H9 (cell line): Measurements from ENCODE around the gene SH3BGRL3. TPM values are rescaled to one million over a fixed set of nuclear protein-coding genes. Genes with fewer than 3 reads are reported as not detected.

Source experiments
- DNase-seq: peaks from one replicate; pipeline ENCODE4 v3.0.0-alpha.2; 2017
- H2AFZ ChIP-seq: one replicate; pipeline ENCODE4 v1.6.1; 2013; ENCODE audit warnings: mild to moderate bottlenecking, low read length, control low read depth, moderate library complexity
- H2AK5ac ChIP-seq: 2 replicates; pipeline ENCODE4 v1.6.1; 2013; ENCODE audit warnings: low read length, control low read depth, mixed read lengths; ENCODE audit not compliant: insufficient read length
- H2BK120ac ChIP-seq: one replicate; pipeline ENCODE4 v1.6.1; 2013; ENCODE audit warnings: low read depth, mild to moderate bottlenecking, low read length, control low read depth, inconsistent platforms; ENCODE audit not compliant: poor library complexity, severe bottlenecking
- H2BK12ac ChIP-seq: 2 replicates; pipeline ENCODE4 v1.6.1; 2013; ENCODE audit warnings: low read length, control low read depth, mixed read lengths, low read depth; ENCODE audit not compliant: insufficient read length
- H2BK15ac ChIP-seq: 2 replicates; pipeline ENCODE4 v1.6.1; 2013; ENCODE audit warnings: low read depth, low read length, control low read depth
- H2BK20ac ChIP-seq: one replicate; pipeline ENCODE4 v1.6.1; 2013; ENCODE audit warnings: low read depth, mild to moderate bottlenecking, low read length, control low read depth, inconsistent platforms; ENCODE audit not compliant: poor library complexity, severe bottlenecking
- H2BK5ac ChIP-seq: 2 replicates; pipeline ENCODE4 v1.6.1; 2013; ENCODE audit warnings: low read length, control low read depth, mixed read lengths; ENCODE audit not compliant: insufficient read length
- H3K14ac ChIP-seq: 2 replicates; pipeline ENCODE4 v1.6.1; 2013; ENCODE audit warnings: low read length, control low read depth; ENCODE audit not compliant: insufficient read depth
- H3K18ac ChIP-seq: 2 replicates; pipeline ENCODE4 v1.6.1; 2013; ENCODE audit warnings: low read depth, mild to moderate bottlenecking, mixed read lengths, low read length, control low read depth; ENCODE audit not compliant: insufficient read length
- H3K23ac ChIP-seq: 2 replicates; pipeline ENCODE4 v1.6.1; 2013; ENCODE audit warnings: low read length, control low read depth, mixed read lengths, low read depth; ENCODE audit not compliant: insufficient read length
- H3K23me2 ChIP-seq: 2 replicates; pipeline ENCODE4 v1.6.1; 2013; ENCODE audit warnings: low read depth, mild to moderate bottlenecking, mixed read lengths, low read length, control low read depth; ENCODE audit not compliant: insufficient read length, poor library complexity, severe bottlenecking
- H3K27ac ChIP-seq: 2 replicates; pipeline ENCODE4 v1.5.1; 2013; ENCODE audit warnings: low read length, control low read depth, mixed read lengths, low read depth; ENCODE audit not compliant: insufficient read length
- H3K27me3 ChIP-seq: 2 replicates; pipeline ENCODE4 v1.6.1; 2013; ENCODE audit warnings: low read length, control low read depth, inconsistent platforms; ENCODE audit not compliant: insufficient read depth
- H3K4ac ChIP-seq: 2 replicates; pipeline ENCODE4 v1.6.1; 2013; ENCODE audit warnings: low read depth, mild to moderate bottlenecking, control low read depth, inconsistent platforms, low read length, moderate library complexity
- H3K4me1 ChIP-seq: 2 replicates; pipeline ENCODE4 v1.6.1; 2013; ENCODE audit warnings: low read length, control low read depth, inconsistent platforms; ENCODE audit not compliant: insufficient read depth
- H3K4me2 ChIP-seq: 2 replicates; pipeline ENCODE4 v1.6.1; 2013; ENCODE audit warnings: low read length, control low read depth, mixed read lengths; ENCODE audit not compliant: insufficient read length, insufficient read depth
- H3K56ac ChIP-seq: 2 replicates; pipeline ENCODE4 v1.6.1; 2013; ENCODE audit warnings: low read depth, mild to moderate bottlenecking, mixed read lengths, low read length, control low read depth; ENCODE audit not compliant: insufficient read length
- H3K79me1 ChIP-seq: 2 replicates; pipeline ENCODE4 v1.6.1; 2013; ENCODE audit warnings: low read depth, mild to moderate bottlenecking, moderate library complexity, low read length, control low read depth, inconsistent platforms; ENCODE audit not compliant: insufficient read depth, poor library complexity, severe bottlenecking
- H3K79me2 ChIP-seq: 2 replicates; pipeline ENCODE4 v1.6.1; 2013; ENCODE audit warnings: low read length, control low read depth, inconsistent platforms; ENCODE audit not compliant: insufficient read depth
- H3K9ac ChIP-seq: 2 replicates; pipeline ENCODE4 v1.6.1; 2013; ENCODE audit warnings: low read length, control low read depth, mixed read lengths; ENCODE audit not compliant: insufficient read length; ENCODE audit errors: extremely low read depth
- H3K9me3 ChIP-seq: one replicate; pipeline ENCODE4 v1.6.1; 2013; ENCODE audit warnings: low read depth, low read length, inconsistent platforms; ENCODE audit not compliant: control insufficient read depth
- H3T11ph ChIP-seq: one replicate; pipeline ENCODE4 v1.6.1; 2013; ENCODE audit warnings: mild to moderate bottlenecking, low read length, control low read depth, inconsistent platforms
- H4K20me1 ChIP-seq: one replicate; pipeline ENCODE4 v1.6.1; 2013; ENCODE audit not compliant: control insufficient read depth, insufficient read length, insufficient read depth
- H4K5ac ChIP-seq: 2 replicates; pipeline ENCODE4 v1.6.1; 2013; ENCODE audit warnings: low read depth, mild to moderate bottlenecking, mixed read lengths, low read length, control low read depth; ENCODE audit not compliant: insufficient read length
- H4K8ac ChIP-seq: replicated peaks from 2 replicates; pipeline ENCODE4 v1.6.1; 2013; ENCODE audit warnings: low read length, control low read depth, mixed read lengths, low read depth; ENCODE audit not compliant: insufficient read length
- H4K91ac ChIP-seq: 2 replicates; pipeline ENCODE4 v1.6.1; 2013; ENCODE audit warnings: low read depth, mild to moderate bottlenecking, moderate library complexity, mixed read lengths, low read length, control low read depth; ENCODE audit not compliant: insufficient read length
- H3K27ac Mint-ChIP-seq, 3 experiments: 2 replicates in 2 of 3; 3 replicates in 1 of 3; pipeline ENCODE4 v1.8.0; 2020 to 2021; ENCODE audit warnings: mixed read lengths in 3 of 3, mild to moderate bottlenecking in 1 of 3, moderate library complexity in 1 of 3
- H3K27me3 Mint-ChIP-seq: 2 replicates; pipeline ENCODE4 v1.8.0; 2021; ENCODE audit warnings: low read depth, mild to moderate bottlenecking, moderate library complexity, mixed read lengths
- H3K36me3 Mint-ChIP-seq, 3 experiments: 2 replicates in 2 of 3; 3 replicates in 1 of 3; pipeline ENCODE4 v1.8.0; 2020 to 2021; ENCODE audit warnings: low read depth in 3 of 3, mixed read lengths in 3 of 3; ENCODE audit not compliant: insufficient read depth in 1 of 3
- H3K4me1 Mint-ChIP-seq, 2 experiments: 2 replicates each; pipeline ENCODE4 v1.8.0; 2020; ENCODE audit warnings: mixed read lengths in 2 of 2
- H3K4me3 Mint-ChIP-seq, 2 experiments: 2 replicates in 1 of 2; 3 replicates in 1 of 2; pipeline ENCODE4 v1.8.0; 2020 to 2021; ENCODE audit warnings: mild to moderate bottlenecking in 2 of 2, mixed read lengths in 2 of 2, moderate library complexity in 1 of 2
- H3K9me3 Mint-ChIP-seq, 2 experiments: 2 replicates in 1 of 2; 3 replicates in 1 of 2; pipeline ENCODE4 v1.8.0; 2020; ENCODE audit warnings: mild to moderate bottlenecking in 2 of 2, mixed read lengths in 2 of 2, moderate library complexity in 1 of 2
- WGBS: extraction: QIAGEN DNeasy Blood & Tissue Kit; methylation state at CpG from one replicate; pipeline ENCODE4 v1.1.7; 2013; ENCODE audit warnings: missing lambda C conversion rate, low lambda C conversion rate, mixed read lengths; ENCODE audit not compliant: insufficient read length; ENCODE audit errors: extremely low coverage; 5-methylcytosine and 5-hydroxymethylcytosine counted together
- total RNA-seq: library from RNA; stranded (reverse); gene quantifications from 2 replicates; pipeline ENCODE4 v1.2.1, GENCODE V29; 2021
- TF ChIP-seq, protein P1 (sequence below): fragments of 200-600 bp; sonication (generic); conservative IDR thresholded peaks from 3 replicates; pipeline ENCODE4 v1.8.0; 2021; ENCODE audit warnings: antibody characterized with exemption, mild to moderate bottlenecking

Gene SH3BGRL3
- total RNA-seq, 1 experiment from 2014 or later: 86.3 TPM

DNA sequence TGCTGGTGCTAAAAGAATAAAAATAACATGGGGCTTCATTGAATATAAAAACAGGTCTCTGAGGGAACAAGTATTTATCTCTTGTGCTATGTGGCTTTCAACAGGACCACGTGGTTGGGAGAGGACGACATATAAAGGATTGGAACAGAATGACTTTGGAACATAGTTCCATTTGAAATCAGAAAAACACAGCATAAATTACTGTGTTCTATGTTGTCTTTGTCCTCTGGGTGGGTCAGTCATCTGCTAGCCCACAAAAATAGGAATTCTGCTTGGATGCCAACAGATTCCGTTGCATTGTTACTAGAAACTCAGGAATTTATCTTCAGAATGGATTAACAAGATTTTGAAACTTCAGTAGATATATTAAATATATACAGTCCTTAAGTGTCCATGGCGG lies 40.0 kb upstream of the SH3BGRL3 start:
- Mint-ChIP-seq H3K27ac (peak overlapping the region in 1 of 3 experiments; percentile 49; a peak in 1 of 7 replicates), H3K4me3 (no peak overlapping the region), H3K36me3 (peaks cover 33 to 56% (median 56%) of the 10 kb centered on the region in 3 experiments), H3K4me1 (peaks cover 20% of the 10 kb centered on the region in 2 experiments), H3K27me3 (no peaks in the 10 kb centered on the region), H3K9me3 (peaks cover 4 to 12% of the 10 kb centered on the region in 2 experiments; a peak in 4 of 5 replicates)
- H4K5ac ChIP-seq: no peak overlapping the region
- no peak overlapping the region for H2BK5ac ChIP-seq
- no peak overlapping the region for H3K56ac ChIP-seq
- no peak overlapping the region for H3K9ac ChIP-seq
- H3K4ac ChIP-seq: no peak overlapping the region
- H4K20me1 ChIP-seq: no peaks in the 10 kb centered on the region
- no peak overlapping the region for H2BK20ac ChIP-seq
- H2BK120ac ChIP-seq: no peak overlapping the region
- H3K4me2 ChIP-seq: no peak overlapping the region
- TF ChIP-seq, protein P1, sequence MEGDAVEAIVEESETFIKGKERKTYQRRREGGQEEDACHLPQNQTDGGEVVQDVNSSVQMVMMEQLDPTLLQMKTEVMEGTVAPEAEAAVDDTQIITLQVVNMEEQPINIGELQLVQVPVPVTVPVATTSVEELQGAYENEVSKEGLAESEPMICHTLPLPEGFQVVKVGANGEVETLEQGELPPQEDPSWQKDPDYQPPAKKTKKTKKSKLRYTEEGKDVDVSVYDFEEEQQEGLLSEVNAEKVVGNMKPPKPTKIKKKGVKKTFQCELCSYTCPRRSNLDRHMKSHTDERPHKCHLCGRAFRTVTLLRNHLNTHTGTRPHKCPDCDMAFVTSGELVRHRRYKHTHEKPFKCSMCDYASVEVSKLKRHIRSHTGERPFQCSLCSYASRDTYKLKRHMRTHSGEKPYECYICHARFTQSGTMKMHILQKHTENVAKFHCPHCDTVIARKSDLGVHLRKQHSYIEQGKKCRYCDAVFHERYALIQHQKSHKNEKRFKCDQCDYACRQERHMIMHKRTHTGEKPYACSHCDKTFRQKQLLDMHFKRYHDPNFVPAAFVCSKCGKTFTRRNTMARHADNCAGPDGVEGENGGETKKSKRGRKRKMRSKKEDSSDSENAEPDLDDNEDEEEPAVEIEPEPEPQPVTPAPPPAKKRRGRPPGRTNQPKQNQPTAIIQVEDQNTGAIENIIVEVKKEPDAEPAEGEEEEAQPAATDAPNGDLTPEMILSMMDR: no peak
- H2BK12ac ChIP-seq: no peak overlapping the region
- H3K79me1 ChIP-seq: peaks cover 13% of the 10 kb centered on the region
- H3K18ac ChIP-seq: no peak overlapping the region
- DNase-seq: no peak
- no peaks in the 10 kb centered on the region for H3K9me3 ChIP-seq
- no peak overlapping the region for H2AFZ ChIP-seq
- H3K27me3 ChIP-seq: no peaks in the 10 kb centered on the region
- H3K4me1 ChIP-seq: no peaks in the 10 kb centered on the region
- no peak overlapping the region for H3K23ac ChIP-seq
- no peak overlapping the region for H2BK15ac ChIP-seq
- no peak overlapping the region for H4K8ac ChIP-seq
- H3K27ac ChIP-seq: no peak overlapping the region
- H2AK5ac ChIP-seq: no peak overlapping the region
- peaks cover 23% of the 10 kb centered on the region; the same call in 1 of the 2 replicates for H3K79me2 ChIP-seq
- no peak overlapping the region for H3T11ph ChIP-seq
- no CpG with 5 or more reads among the region's 4 CpGs for WGBS
- H3K14ac ChIP-seq: no peak overlapping the region
- peaks cover 3% of the 10 kb centered on the region for H3K23me2 ChIP-seq
- no peak overlapping the region for H4K91ac ChIP-seq
